Measurements from ENCODE around the gene MGAT4B.

The MGAT4B gene

GRCh38 chr5:179820127-179820482, 13.4 kb upstream of the MGAT4B start:
- peaks cover 31% of the 10 kb centered on the region for H3K4me1 Mint-ChIP-seq
- no peaks in the 10 kb centered on the region for H3K9me3 Mint-ChIP-seq
- H3K27me3 Mint-ChIP-seq (ENCODE audit: low read depth), result no peaks in the 10 kb centered on the region
- TF ChIP-seq CTCF (IDR thresholded peaks at IDR 0.05; ENCODE audit: unreplicated experiment in 3 of 3), result no peak
- peak overlapping the region; percentile 85 to 97 (median 92) for H3K27ac Mint-ChIP-seq
- peaks cover 19% of the 10 kb centered on the region for H3K36me3 Mint-ChIP-seq (ENCODE audit: low read depth)
- peak overlapping the region; percentile 85 to 87 (median 85) for H3K4me3 Mint-ChIP-seq

GRCh38 chr5:179819296-179820126, 12.8 kb upstream of the MGAT4B start:
- peak overlapping the region; percentile 85 to 97 (median 92) for H3K27ac Mint-ChIP-seq
- no peaks in the 10 kb centered on the region for H3K9me3 Mint-ChIP-seq
- H3K4me3 Mint-ChIP-seq, result peak overlapping the region; percentile 85 to 87 (median 85)
- TF ChIP-seq CTCF (IDR thresholded peaks at IDR 0.05; ENCODE audit: unreplicated experiment in 3 of 3), result no peak
- peaks cover 31% of the 10 kb centered on the region for H3K4me1 Mint-ChIP-seq
- H3K27me3 Mint-ChIP-seq (ENCODE audit: low read depth), result no peaks in the 10 kb centered on the region
- H3K36me3 Mint-ChIP-seq (ENCODE audit: low read depth), result peaks cover 18% of the 10 kb centered on the region

GRCh38 chr5:179818746-179819295, 12.2 kb upstream of the MGAT4B start:
- H3K9me3 Mint-ChIP-seq, result no peaks in the 10 kb centered on the region
- TF ChIP-seq CTCF (IDR thresholded peaks at IDR 0.05; ENCODE audit: unreplicated experiment in 3 of 3), result no peak
- peaks cover 21% of the 10 kb centered on the region for H3K36me3 Mint-ChIP-seq (ENCODE audit: low read depth)
- peak overlapping the region; percentile 60 to 92 (median 62) for H3K27ac Mint-ChIP-seq
- H3K27me3 Mint-ChIP-seq (ENCODE audit: low read depth), result no peaks in the 10 kb centered on the region
- peaks cover 31% of the 10 kb centered on the region for H3K4me1 Mint-ChIP-seq
- peak overlapping the region; percentile 78 to 85 (median 83) for H3K4me3 Mint-ChIP-seq

GRCh38 chr5:179817890-179818745, 11.5 kb upstream of the MGAT4B start:
- Mint-ChIP-seq H3K27ac (peak overlapping the region; percentile 62 to 95 (median 92)), H3K27me3 (ENCODE audit: low read depth) (no peaks in the 10 kb centered on the region), H3K9me3 (no peaks in the 10 kb centered on the region), H3K36me3 (ENCODE audit: low read depth) (peaks cover 24% of the 10 kb centered on the region), H3K4me1 (peaks cover 30% of the 10 kb centered on the region), H3K4me3 (peak overlapping the region; percentile 78 to 85 (median 83))
- TF ChIP-seq CTCF (IDR thresholded peaks at IDR 0.05; ENCODE audit: unreplicated experiment in 3 of 3), result no peak

GRCh38 chr5:179817470-179817840, 10.8 kb upstream of the MGAT4B start:
- no peaks in the 10 kb centered on the region for H3K27me3 Mint-ChIP-seq (ENCODE audit: low read depth)
- H3K4me1 Mint-ChIP-seq, result peaks cover 24% of the 10 kb centered on the region
- H3K36me3 Mint-ChIP-seq (ENCODE audit: low read depth), result peaks cover 26% of the 10 kb centered on the region
- H3K9me3 Mint-ChIP-seq, result no peaks in the 10 kb centered on the region
- no peak overlapping the region for H3K27ac Mint-ChIP-seq
- peak overlapping the region; percentile 60 to 83 (median 78) for H3K4me3 Mint-ChIP-seq
- TF ChIP-seq CTCF (IDR thresholded peaks at IDR 0.05; ENCODE audit: unreplicated experiment in 3 of 3), result no peak
